ENCODE results near the gene SOD3. TPM values are rescaled to one million over a fixed set of nuclear protein-coding genes. Genes with fewer than 3 reads are reported as not detected.
A peak's percentile ranks its signal among the peaks of the same experiment; 100 is the strongest.

Gene SOD3
- total RNA-seq, 4 donors from 2014 or later = 48.3 to 73.6 (median 62.7) TPM

DNA sequence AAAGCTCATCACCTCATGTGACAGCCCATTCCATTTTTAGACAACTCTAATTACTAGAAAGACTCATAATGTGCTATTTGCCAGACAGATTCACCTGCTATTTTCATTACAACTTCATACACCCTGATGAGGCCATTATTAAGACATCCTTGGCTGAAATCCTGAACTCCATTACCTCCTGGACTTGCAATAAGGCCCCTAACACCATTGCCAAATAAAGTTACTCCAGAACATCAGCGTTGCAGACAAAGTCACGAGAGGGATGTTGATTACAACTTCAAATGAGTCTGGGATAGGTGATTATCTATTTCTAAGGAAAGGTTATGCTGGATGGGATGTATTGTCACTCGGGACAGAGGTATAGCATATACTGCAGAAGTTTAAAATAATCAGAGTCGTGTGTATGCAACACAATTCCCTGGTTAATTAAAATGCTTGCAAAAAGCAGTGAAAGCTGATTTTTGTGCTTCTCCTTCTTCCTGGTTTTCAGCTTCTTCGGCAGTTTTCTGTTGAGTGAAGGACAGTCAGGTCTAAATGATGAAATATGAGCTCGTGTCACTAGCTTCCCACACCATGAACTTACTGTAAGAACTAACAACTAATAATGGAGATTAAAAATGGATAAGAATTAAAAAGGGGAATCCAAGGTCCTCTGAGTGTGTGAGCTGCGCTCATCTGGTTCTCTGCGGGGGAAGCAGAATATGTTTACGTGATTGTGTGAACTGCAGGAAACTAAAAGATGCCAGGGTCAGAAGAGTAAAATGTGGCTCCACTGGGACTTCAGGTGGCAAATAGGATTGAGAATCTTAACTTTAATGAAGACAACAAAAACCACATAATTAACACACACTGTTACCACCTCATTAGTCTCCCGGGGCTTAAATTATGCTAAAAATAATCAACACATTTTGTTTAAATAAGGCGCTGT is 17.6 kb upstream of the SOD3 start:
- 59 to 64% methylated on average over 11 of the region's 11 CpGs for WGBS, 2 donors
- no peak for DNase-seq (ENCODE audit: low spot score in 2 of 2)
- no peak for TF ChIP-seq POLR2A (IDR thresholded peaks at IDR 0.05)
- no peak for TF ChIP-seq CTCF (IDR thresholded peaks at IDR 0.05)
- intact Hi-C loops (cut with DNase I; ENCODE audit: low total_unique reads) = no loop called here
- H3K4me3 ChIP-seq (ENCODE audit: low read depth, poor library complexity, severe bottlenecking) = no peak overlapping the region

DNA sequence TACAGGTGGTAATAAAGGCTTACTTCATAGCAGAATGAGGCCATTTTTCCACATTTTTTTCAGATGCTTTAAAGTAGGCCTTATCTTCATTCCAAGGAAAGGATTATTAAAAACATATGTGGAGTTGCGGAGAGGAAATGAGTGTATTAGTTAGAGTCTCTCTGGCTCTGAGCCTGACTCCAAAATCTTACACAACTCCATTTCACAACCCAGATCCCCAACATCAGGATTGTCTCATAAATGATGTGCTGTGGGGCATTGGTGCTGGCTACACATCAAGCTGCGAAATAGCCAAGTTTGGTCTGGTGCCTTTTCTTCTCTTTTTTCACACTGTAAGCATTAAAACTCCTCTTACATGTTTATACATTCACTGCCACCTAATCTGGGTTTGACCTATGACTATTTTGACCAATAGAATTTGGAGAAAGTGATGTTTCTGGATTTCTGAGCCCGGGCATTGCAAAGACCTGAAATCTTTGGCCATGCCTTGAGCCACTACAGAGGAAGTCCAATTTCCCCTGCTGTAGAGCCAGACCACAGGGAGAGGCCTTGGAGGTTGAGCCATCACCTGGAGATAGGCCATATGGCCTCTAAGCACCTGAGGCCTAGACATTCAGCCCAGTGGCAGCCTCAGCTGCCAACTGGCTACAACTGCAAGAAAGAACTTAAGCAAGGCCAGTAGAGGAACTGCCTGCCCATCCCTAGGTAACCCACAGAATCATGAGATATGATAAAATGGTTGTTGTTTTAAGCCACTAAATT is 16.7 kb upstream of the SOD3 start:
- peak in 1 of 2 donors; percentile 87 for DNase-seq (ENCODE audit: low spot score in 2 of 2)
- 17 to 25% methylated on average over 3 of the region's 3 CpGs for WGBS, 2 donors
- no peak overlapping the region for H3K4me3 ChIP-seq (ENCODE audit: low read depth, poor library complexity, severe bottlenecking)
- TF ChIP-seq POLR2A (IDR thresholded peaks at IDR 0.05) = no peak
- TF ChIP-seq CTCF (IDR thresholded peaks at IDR 0.05) = no peak
- intact Hi-C loops (cut with DNase I; ENCODE audit: low total_unique reads) = no loop called here

DNA sequence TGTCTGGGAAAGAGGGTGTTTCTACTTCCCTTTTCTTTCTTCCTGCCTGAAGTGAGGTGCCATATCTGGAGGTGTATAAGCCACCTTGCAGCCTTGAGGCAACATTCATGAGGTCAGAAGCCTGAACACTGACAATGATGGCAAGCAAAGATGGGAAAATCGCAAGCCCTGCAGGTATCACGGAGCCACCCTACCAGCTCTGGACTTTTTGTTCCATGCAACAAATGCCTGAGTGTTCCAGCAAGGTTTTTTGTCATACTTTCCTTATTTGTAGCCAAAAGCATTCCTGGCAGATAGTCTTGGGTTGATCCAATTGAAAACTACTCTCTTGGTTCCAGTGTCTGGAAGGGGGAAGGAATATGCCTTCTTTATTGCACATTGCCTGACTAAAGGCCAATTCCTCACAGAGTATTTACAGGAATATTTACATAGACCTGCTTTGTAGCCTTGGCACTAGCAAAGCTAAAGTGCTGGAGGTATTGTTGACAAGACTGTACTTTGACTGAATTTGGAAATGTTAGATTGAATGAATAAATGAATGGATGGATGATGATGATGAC is 14.4 kb upstream of the SOD3 start:
- 47 to 49% methylated on average over 2 of the region's 2 CpGs for WGBS, 2 donors
- no peak overlapping the region for H3K4me3 ChIP-seq (ENCODE audit: low read depth, poor library complexity, severe bottlenecking)
- intact Hi-C loops (cut with DNase I; ENCODE audit: low total_unique reads) = no loop called here
- no peak for DNase-seq (ENCODE audit: low spot score in 2 of 2)
- TF ChIP-seq POLR2A (IDR thresholded peaks at IDR 0.05) (no peak), CTCF (IDR thresholded peaks at IDR 0.05) (no peak)

GRCh38 chr4:24781999-24782745 is 13.2 kb upstream of the SOD3 start:
- intact Hi-C loops (cut with DNase I; ENCODE audit: low total_unique reads) = no loop called here
- 74 to 76% methylated on average over 6 of the region's 6 CpGs for whole genome bisulfite sequencing, 2 donors
- DNase-seq (ENCODE audit: low spot score in 2 of 2) = no peak
- H3K4me3 ChIP-seq (ENCODE audit: low read depth, poor library complexity, severe bottlenecking) = no peak overlapping the region
- TF ChIP-seq CTCF (IDR thresholded peaks at IDR 0.05) = no peak

- no peak for DNase-seq (ENCODE audit: low spot score in 2 of 2)
- intact Hi-C loops (cut with DNase I; ENCODE audit: low total_unique reads) = no loop called here
- no peak overlapping the region for H3K4me3 ChIP-seq (ENCODE audit: low read depth, poor library complexity, severe bottlenecking)
- TF ChIP-seq POLR2A (IDR thresholded peaks at IDR 0.05) (no peak), CTCF (IDR thresholded peaks at IDR 0.05) (no peak)
- 79 to 84% methylated on average over 3 of the region's 3 CpGs for WGBS, 2 donors
These were observed 11.9 kb upstream of the SOD3 start for GRCh38 chr4:24783506-24783905.

All from lower leg skin (tissue), 4 donors.